ENCODE measurements around the gene TRIO. TPM values are rescaled to one million over a fixed set of nuclear protein-coding genes. Genes with fewer than 3 reads are reported as not detected.

The TRIO gene
- total and polyA plus RNA-seq, 2 of the 8 experiments (the other 6 are each of a cell fraction or from before 2014, with no cell fraction given) = 35.1 to 69.1 TPM

DNA sequence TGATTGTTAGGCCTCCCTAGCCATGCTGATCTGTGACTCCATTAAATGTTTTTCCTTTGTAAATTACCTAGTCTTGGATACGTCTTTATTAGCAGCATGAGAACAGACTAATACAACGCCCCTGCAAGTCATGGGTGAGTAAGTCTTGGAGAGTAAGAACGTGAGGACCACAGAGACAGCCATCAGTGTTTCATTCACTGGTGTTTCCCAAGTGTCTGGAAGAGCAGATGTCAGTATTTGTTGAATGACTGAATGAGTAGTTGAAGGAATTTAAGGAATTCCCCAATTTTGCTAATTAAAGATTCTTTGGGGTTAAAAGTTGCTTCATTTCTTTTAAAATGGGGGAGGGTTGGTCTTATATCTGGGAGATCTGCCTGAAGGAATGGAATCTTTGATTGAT, 178.8 kb downstream of the TRIO start:
- FAIRE-seq (no peak), DNase-seq (ENCODE audit: low read depth in 1 of 2, low spot score in 2 of 2) (no peak)
- ChIA-PET CTCF (ENCODE audit: partially characterized antibody) (interaction anchor here (0.5 to 10.5 kb wide), 6 partner anchors 8 to 309 kb away, joined by 3 to 155 read pairs (median 4); no protein-coding TSS in a partner anchor), POLR2A (ENCODE audit: partially characterized antibody) (no interaction called here)
- Histone ChIP-seq H2BK5ac (ENCODE audit: low read depth, low read length) (no peak overlapping the region), H3K4me3 (ENCODE audit: extremely low read depth in 1 of 4, insufficient read depth in 2 of 4, low read depth in 3 of 4, low read length in 4 of 4) (no peak overlapping the region), H3K14ac (ENCODE audit: insufficient read length) (no peak overlapping the region), H3K9ac (replicated peaks in 1 of 4; ENCODE audit: extremely low read depth in 1 of 4, low read depth in 3 of 4, low read length in 3 of 4) (no peak overlapping the region), H3K4me2 (ENCODE audit: insufficient read depth in 1 of 2, low read depth in 2 of 2, low read length in 2 of 2) (no peak overlapping the region), H3K9me3 (ENCODE audit: insufficient read depth in 2 of 2, low read depth in 1 of 2, low read length in 1 of 2) (peaks cover 4 to 7% of the 10 kb centered on the region in 2 experiments; a peak in 2 of 4 replicates), H4K8ac (ENCODE audit: extremely low read depth, insufficient read depth, low read length) (no peak overlapping the region), H2AK5ac (ENCODE audit: low read depth, low read length) (no peak overlapping the region), H3K18ac (ENCODE audit: extremely low read depth, low read length) (no peak overlapping the region), H3K56ac (replicated peaks; ENCODE audit: insufficient read length, low read depth, low read length) (no peak overlapping the region), H3K23me2 (ENCODE audit: low read depth, low read length) (no peaks in the 10 kb centered on the region), H3K4me1 (replicated peaks in 1 of 4; ENCODE audit: control insufficient read depth in 3 of 4, insufficient read depth in 4 of 4, low read length in 3 of 4) (peaks cover 0 to 12% (median 1%) of the 10 kb centered on the region in 4 experiments; a peak in 3 of 7 replicates), H3K27me3 (replicated peaks in 1 of 4; ENCODE audit: control insufficient read depth in 3 of 4, extremely low read depth in 1 of 4, insufficient read depth in 3 of 4, low read length in 3 of 4) (no peaks in the 10 kb centered on the region), H2BK12ac (ENCODE audit: low read depth, low read length) (no peak overlapping the region), H2AFZ (ENCODE audit: low read length) (no peak overlapping the region), H4K20me1 (replicated peaks in 1 of 2; ENCODE audit: control insufficient read depth in 1 of 2, insufficient read depth in 2 of 2, low read length in 2 of 2) (peaks cover 0 to 6% of the 10 kb centered on the region in 2 experiments), H4K91ac (replicated peaks; ENCODE audit: insufficient read length, low read length) (no peak overlapping the region), H3K36me3 (ENCODE audit: control insufficient read depth in 2 of 4, insufficient read depth in 4 of 4, low read length in 3 of 4) (peaks cover 0 to 19% (median 10%) of the 10 kb centered on the region in 4 experiments; a peak in 6 of 8 replicates), H2BK15ac (ENCODE audit: low read length) (no peak overlapping the region), H4K5ac (ENCODE audit: insufficient read length, low read depth, low read length) (no peak overlapping the region), H3K23ac (ENCODE audit: insufficient read length) (no peak overlapping the region), H3K4ac (replicated peaks; ENCODE audit: insufficient read length, low read depth, low read length) (no peak overlapping the region), H3K27ac (ENCODE audit: low read depth, low read length) (no peak overlapping the region), H2BK120ac (replicated peaks; ENCODE audit: low read depth, low read length) (no peak overlapping the region), H3K79me1 (ENCODE audit: low read depth, low read length) (no peaks in the 10 kb centered on the region; the same call in 1 of the 2 replicates), H3K79me2 (ENCODE audit: control insufficient read depth in 1 of 2, insufficient read depth in 2 of 2, low read length in 2 of 2) (no peaks in the 10 kb centered on the region), H2BK20ac (ENCODE audit: low read length) (no peak overlapping the region)
- TF ChIP-seq FOSL1 (IDR thresholded peaks at IDR 0.05; ENCODE audit: insufficient read depth, low read depth, low read length) = no peak
- no peak for TF ChIP-seq SP2 (IDR thresholded peaks at IDR 0.05; ENCODE audit: low read length)
- TF ChIP-seq CTBP2 (IDR thresholded peaks at IDR 0.05; ENCODE audit: borderline replicate concordance, insufficient read depth, insufficient read length, low read length) = no peak
- no peak for TF ChIP-seq CHD2 (IDR thresholded peaks at IDR 0.05; ENCODE audit: low read length)
- TF ChIP-seq HDAC2 (IDR thresholded peaks at IDR 0.05; ENCODE audit: borderline replicate concordance in 1 of 2, low read depth in 2 of 2, low read length in 2 of 2) = no peak
- no peak for TF ChIP-seq SIX5 (IDR thresholded peaks at IDR 0.05; ENCODE audit: low read depth, low read length)
- no peak for TF ChIP-seq TEAD4 (IDR thresholded peaks at IDR 0.05; ENCODE audit: low read depth, low read length)
- TF ChIP-seq CEBPB (IDR thresholded peaks at IDR 0.05; ENCODE audit: low read depth, low read length) = no peak
- TF ChIP-seq RFX5 (IDR thresholded peaks at IDR 0.05; ENCODE audit: borderline replicate concordance, low read depth, low read length) = no peak
- no peak for TF ChIP-seq ASH2L (IDR thresholded peaks at IDR 0.05; ENCODE audit: low read length)
- 96% methylated on average over 3 of the region's 3 CpGs; no CpG with 5 or more reads in 1 of the 2 experiments for WGBS, 2 experiments (ENCODE audit: extremely low coverage in 1 of 2, insufficient coverage in 1 of 2, insufficient read length in 1 of 2, insufficient replicate concordance in 2 of 2, low coverage in 1 of 2, low lambda C conversion rate in 2 of 2, missing lambda C conversion rate in 1 of 2)
